Colonic mucosa (tissue), 4 donors: ENCODE data around the gene CDH2. TPM values are rescaled to one million over a fixed set of nuclear protein-coding genes. Genes with fewer than 3 reads are reported as not detected.

ENCODE experiments used
- DNase-seq: peaks from one replicate; pipeline ENCODE4 v3.0.0-alpha.2; 2020
- H3K27ac ChIP-seq: fragments of 200-600 bp; one replicate; pipeline ENCODE4 v1.8.0; 2021
- H3K27me3 ChIP-seq: fragments of 200-600 bp; one replicate; pipeline ENCODE4 v1.8.0; 2021
- H3K36me3 ChIP-seq: fragments of 200-600 bp; one replicate; pipeline ENCODE4 v1.8.0; 2021
- H3K4me1 ChIP-seq: fragments of 200-600 bp; one replicate; pipeline ENCODE4 v1.8.0; 2021; ENCODE audit warnings: mild to moderate bottlenecking
- H3K4me3 ChIP-seq: fragments of 200-600 bp; one replicate; pipeline ENCODE4 v1.8.0; 2021
- H3K9ac ChIP-seq, 2 donors: one replicate each; pipeline ENCODE4 v1.7.0; 2013; ENCODE audit warnings: control low read depth in 2 of 2, low read depth in 2 of 2, low read length in 2 of 2
- H3K9me3 ChIP-seq: fragments of 200-600 bp; one replicate; pipeline ENCODE4 v1.8.0; 2021
- CTCF ChIP-seq: fragments of 200-600 bp; IDR thresholded peaks from one replicate; pipeline ENCODE4 v1.8.0; 2022; ENCODE audit warnings: antibody characterized with exemption, mild to moderate bottlenecking
- intact Hi-C: fragments of 100-400 bp; cut with DNase I; formaldehyde crosslinking; loops from one replicate; pipeline ENCODE4 v1.14.1; 2022
- total RNA-seq, 2 donors: library from RNA; stranded (reverse); fragmentation: NEBNext Ultra II Directional in 1 of 2; extraction: Animal tissue kit (Norgen Biotek cat#: 25700) in 1 of 2; gene quantifications; one replicate each; pipeline ENCODE4 v1.2.1, GENCODE V29; 2021
- donor health status: healthy.
- donor health status: DM: no; HTN: no; CAD: no.
- donor health status: DM: no; HTN: no; CAD: no.

Gene CDH2
- total RNA-seq, 2 donors from 2014 or later = 0.84 to 1.4 TPM

GRCh38 chr18:28045176-28045810, 131.6 kb downstream of the CDH2 start:
- H3K36me3 ChIP-seq = no peaks in the 10 kb centered on the region
- no peak for DNase-seq
- no peak overlapping the region for H3K27ac ChIP-seq
- H3K9me3 ChIP-seq = no peaks in the 10 kb centered on the region
- intact Hi-C loops = no loop called here
- H3K4me3 ChIP-seq = no peak overlapping the region
- H3K9ac ChIP-seq = no peak overlapping the region
- no peak for TF ChIP-seq CTCF
- H3K27me3 ChIP-seq = no peaks in the 10 kb centered on the region
- no peaks in the 10 kb centered on the region for H3K4me1 ChIP-seq

GRCh38 chr18:28044036-28044435, 132.9 kb downstream of the CDH2 start:
- Histone ChIP-seq H3K4me3 (no peak overlapping the region), H3K9me3 (no peaks in the 10 kb centered on the region), H3K36me3 (no peaks in the 10 kb centered on the region), H3K9ac (no peak overlapping the region), H3K4me1 (no peaks in the 10 kb centered on the region), H3K27me3 (no peaks in the 10 kb centered on the region), H3K27ac (no peak overlapping the region)
- intact Hi-C loops = no loop called here
- no peak for TF ChIP-seq CTCF
- DNase-seq = no peak

GRCh38 chr18:28043631-28044030, 133.3 kb downstream of the CDH2 start:
- no peak for TF ChIP-seq CTCF

GRCh38 chr18:28041366-28041765, 135.6 kb downstream of the CDH2 start:
- no peaks in the 10 kb centered on the region for H3K36me3 ChIP-seq

More at GRCh38 chr18:28043631-28044030, 133.3 kb downstream of the CDH2 start:
- no peak overlapping the region for H3K4me3 ChIP-seq
- no peaks in the 10 kb centered on the region for H3K4me1 ChIP-seq
- no peak for DNase-seq
- intact Hi-C loops = no loop called here
- H3K9ac ChIP-seq = no peak overlapping the region
- no peaks in the 10 kb centered on the region for H3K9me3 ChIP-seq
- H3K27ac ChIP-seq = no peak overlapping the region
- H3K36me3 ChIP-seq = no peaks in the 10 kb centered on the region
- H3K27me3 ChIP-seq = no peaks in the 10 kb centered on the region

GRCh38 chr18:28040716-28041115, 136.2 kb downstream of the CDH2 start:
- no peaks in the 10 kb centered on the region for H3K36me3 ChIP-seq
- intact Hi-C loops = no loop called here

More at GRCh38 chr18:28041366-28041765, 135.6 kb downstream of the CDH2 start:
- intact Hi-C loops = no loop called here
- TF ChIP-seq CTCF = no peak
- Histone ChIP-seq H3K4me1 (no peaks in the 10 kb centered on the region), H3K9ac (no peak overlapping the region), H3K4me3 (no peak overlapping the region), H3K9me3 (no peaks in the 10 kb centered on the region), H3K27ac (no peak overlapping the region), H3K27me3 (no peaks in the 10 kb centered on the region)
- no peak for DNase-seq

More at GRCh38 chr18:28040716-28041115, 136.2 kb downstream of the CDH2 start:
- Histone ChIP-seq H3K27ac (no peak overlapping the region), H3K9me3 (no peaks in the 10 kb centered on the region), H3K27me3 (no peaks in the 10 kb centered on the region), H3K4me3 (no peak overlapping the region), H3K4me1 (no peaks in the 10 kb centered on the region), H3K9ac (no peak overlapping the region)
- TF ChIP-seq CTCF = no peak
- DNase-seq = no peak
